ENCODE results near the gene ANKMY1.

GRCh38 chr2:240563951-240564560 lies 6.3 kb upstream of the ANKMY1 start:
- TF ChIP-seq CTCF (IDR thresholded peaks at IDR 0.05) (no peak), POLR2AphosphoS5 (IDR thresholded peaks at IDR 0.05; ENCODE audit: insufficient read depth in 1 of 2, low read depth in 1 of 2) (no peak), POLR2A (IDR thresholded peaks at IDR 0.05) (no peak)

All from vagina (tissue), 2 donors.